Transverse colon (tissue), 4 donors: ENCODE results near the gene GNG3.

ENCODE experiments used
- POLR2A ChIP-seq: fragments of 450-650 bp; IDR thresholded peaks from one replicate; pipeline ENCODE4 v1.6.1; 2016; ENCODE audit warnings: antibody characterized with exemption, mild to moderate bottlenecking, moderate library complexity
- POLR2AphosphoS5 ChIP-seq, 3 donors: sonication (generic); formaldehyde crosslinking; IDR thresholded peaks; one replicate each; pipeline ENCODE4 v1.6.1; 2016; ENCODE audit warnings: antibody characterized with exemption in 3 of 3
- TF ChIP-seq, protein P1 (sequence below), 5 experiments: fragments of 200-600 bp in 3 of 5; fragments of 450-650 bp in 2 of 5; sonication (generic) in 3 of 5; IDR thresholded peaks; 1 replicate in 2 of 5; 2 replicates in 3 of 5; pipeline ENCODE4 v1.5.1; 2016 to 2017; ENCODE audit warnings: antibody characterized with exemption in 5 of 5, inconsistent platforms in 3 of 5, mild to moderate bottlenecking in 2 of 5, moderate library complexity in 1 of 5

DNA sequence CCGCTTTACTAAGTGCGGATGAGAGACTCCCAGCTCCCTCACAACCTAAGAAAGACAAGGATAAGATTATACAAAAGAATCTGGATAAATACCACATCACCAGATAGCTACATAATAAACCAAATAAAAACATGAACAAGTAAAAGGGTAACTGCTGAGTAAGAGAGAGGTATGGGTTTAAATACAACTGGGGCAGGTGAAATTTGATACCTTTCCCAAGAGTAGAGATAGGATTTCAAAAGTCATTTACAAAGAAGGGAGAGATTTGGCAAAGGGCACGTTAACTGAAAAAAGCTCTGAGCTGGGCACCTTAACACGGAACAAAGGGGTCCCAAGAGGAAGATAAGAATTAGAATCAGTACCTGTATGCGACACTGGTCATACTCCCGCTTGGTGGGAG is 30.3 kb upstream of the GNG3 start:
- TF ChIP-seq, protein P1, sequence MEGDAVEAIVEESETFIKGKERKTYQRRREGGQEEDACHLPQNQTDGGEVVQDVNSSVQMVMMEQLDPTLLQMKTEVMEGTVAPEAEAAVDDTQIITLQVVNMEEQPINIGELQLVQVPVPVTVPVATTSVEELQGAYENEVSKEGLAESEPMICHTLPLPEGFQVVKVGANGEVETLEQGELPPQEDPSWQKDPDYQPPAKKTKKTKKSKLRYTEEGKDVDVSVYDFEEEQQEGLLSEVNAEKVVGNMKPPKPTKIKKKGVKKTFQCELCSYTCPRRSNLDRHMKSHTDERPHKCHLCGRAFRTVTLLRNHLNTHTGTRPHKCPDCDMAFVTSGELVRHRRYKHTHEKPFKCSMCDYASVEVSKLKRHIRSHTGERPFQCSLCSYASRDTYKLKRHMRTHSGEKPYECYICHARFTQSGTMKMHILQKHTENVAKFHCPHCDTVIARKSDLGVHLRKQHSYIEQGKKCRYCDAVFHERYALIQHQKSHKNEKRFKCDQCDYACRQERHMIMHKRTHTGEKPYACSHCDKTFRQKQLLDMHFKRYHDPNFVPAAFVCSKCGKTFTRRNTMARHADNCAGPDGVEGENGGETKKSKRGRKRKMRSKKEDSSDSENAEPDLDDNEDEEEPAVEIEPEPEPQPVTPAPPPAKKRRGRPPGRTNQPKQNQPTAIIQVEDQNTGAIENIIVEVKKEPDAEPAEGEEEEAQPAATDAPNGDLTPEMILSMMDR (IDR thresholded peaks at IDR 0.05): no peak
- TF ChIP-seq POLR2AphosphoS5 (IDR thresholded peaks at IDR 0.05) (no peak), POLR2A (no peak)
